Measurements from ENCODE around the gene CCDC142. TPM values are rescaled to one million over a fixed set of nuclear protein-coding genes. Genes with fewer than 3 reads are reported as not detected.

The CCDC142 gene
- total and polyA plus RNA-seq, 10 of the 15 experiments (the other 5 are each of a cell fraction or from before 2014, with no cell fraction given) = 0.93 to 16.9 (median 9.0) TPM

DNA sequence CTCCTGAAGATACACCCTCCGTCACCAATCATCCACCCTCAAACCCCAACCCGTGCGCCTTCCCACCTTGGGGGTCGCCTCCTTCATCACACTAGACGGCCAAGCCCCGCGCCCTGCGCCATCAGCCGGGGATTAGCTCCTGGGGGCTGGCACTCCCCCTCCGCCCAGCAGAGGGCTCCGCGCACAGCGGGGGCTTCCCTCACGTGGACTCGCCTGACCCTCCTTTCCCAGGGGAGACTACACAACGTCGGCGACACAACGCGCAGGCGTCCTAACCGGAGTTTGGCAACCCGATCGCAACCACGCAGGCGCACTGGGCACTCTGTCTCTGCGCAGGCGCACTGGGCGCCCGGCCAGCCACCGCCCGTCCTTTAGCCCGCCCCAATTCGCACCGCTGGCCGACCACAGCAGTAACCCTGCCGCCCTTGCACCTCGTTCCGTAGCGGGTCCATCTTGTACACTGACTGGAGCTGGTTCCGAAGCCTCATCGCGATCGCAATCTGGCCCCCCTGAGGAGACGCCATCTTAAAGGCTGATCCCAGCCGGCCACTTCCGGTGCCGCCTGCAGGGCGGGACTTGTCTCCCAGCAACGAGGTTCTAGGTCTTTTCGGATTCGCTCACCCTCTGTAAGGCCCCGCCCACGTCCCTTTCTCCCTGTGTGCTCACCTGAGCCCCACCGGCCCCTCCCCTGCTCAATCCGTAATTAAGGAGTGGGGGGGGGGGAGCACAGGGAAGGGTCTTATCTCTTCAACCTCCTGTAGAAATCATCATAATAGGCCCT lies 24.5 kb upstream of the CCDC142 start, which contains the start of gene PCGF1 (continued):
- TF ChIP-seq BRCA1 (IDR thresholded peaks at IDR 0.05; ENCODE audit: low read depth, low read length) = no peak
- TF ChIP-seq CHD2 (IDR thresholded peaks at IDR 0.05; ENCODE audit: borderline replicate concordance, low read depth, low read length) = no peak
- TF ChIP-seq KDM1A (IDR thresholded peaks at IDR 0.05; ENCODE audit: borderline replicate concordance) = no peak
- no peak for TF ChIP-seq CBFB (IDR thresholded peaks at IDR 0.05; ENCODE audit: low read depth)
- peak; percentile 56 for TF ChIP-seq SMC3 (IDR thresholded peaks at IDR 0.05; ENCODE audit: borderline replicate concordance, low read length)
- TF ChIP-seq MEF2A (IDR thresholded peaks at IDR 0.05; ENCODE audit: insufficient read depth, low read depth, low read length) = no peak
- TF ChIP-seq JUND (IDR thresholded peaks at IDR 0.05; ENCODE audit: low read depth, low read length) = 0 out of 2 replicates have a peak, but pooled peaks have one; percentile 9
- peak; percentile 38; the same call in 1 of the 2 replicates for TF ChIP-seq ZNF207 (IDR thresholded peaks at IDR 0.05; ENCODE audit: borderline replicate concordance)
- no peak; the same call in 1 of the 2 replicates for TF ChIP-seq STAT1 (conservative IDR thresholded peaks at IDR 0.05)
- TF ChIP-seq SIN3A (IDR thresholded peaks at IDR 0.05; ENCODE audit: low read depth, low read length) = no peak
- no peak for TF ChIP-seq ZNF384 (IDR thresholded peaks at IDR 0.05; ENCODE audit: borderline replicate concordance, low read depth, low read length)
- TF ChIP-seq NFYA (IDR thresholded peaks at IDR 0.05; ENCODE audit: borderline replicate concordance, low read depth, low read length) = no peak
- TF ChIP-seq, protein P1, sequence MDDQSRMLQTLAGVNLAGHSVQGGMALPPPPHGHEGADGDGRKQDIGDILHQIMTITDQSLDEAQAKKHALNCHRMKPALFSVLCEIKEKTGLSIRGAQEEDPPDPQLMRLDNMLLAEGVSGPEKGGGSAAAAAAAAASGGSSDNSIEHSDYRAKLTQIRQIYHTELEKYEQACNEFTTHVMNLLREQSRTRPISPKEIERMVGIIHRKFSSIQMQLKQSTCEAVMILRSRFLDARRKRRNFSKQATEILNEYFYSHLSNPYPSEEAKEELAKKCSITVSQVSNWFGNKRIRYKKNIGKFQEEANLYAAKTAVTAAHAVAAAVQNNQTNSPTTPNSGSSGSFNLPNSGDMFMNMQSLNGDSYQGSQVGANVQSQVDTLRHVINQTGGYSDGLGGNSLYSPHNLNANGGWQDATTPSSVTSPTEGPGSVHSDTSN (IDR thresholded peaks at IDR 0.05; ENCODE audit: insufficient replicate concordance, low read depth, low read length) = no peak
- TF ChIP-seq ZNF274 (IDR thresholded peaks at IDR 0.05; ENCODE audit: insufficient read depth, insufficient read length) = no peak
- peak; percentile 83; the same call in 1 of the 2 replicates for TF ChIP-seq ZBED1 (IDR thresholded peaks at IDR 0.05; ENCODE audit: borderline replicate concordance)
- no peak for TF ChIP-seq PAX8 (IDR thresholded peaks at IDR 0.05)
- TF ChIP-seq SREBF2 (IDR thresholded peaks at IDR 0.05; ENCODE audit: low read length) = no peak
- TF ChIP-seq NR2C2 (IDR thresholded peaks at IDR 0.05; ENCODE audit: borderline replicate concordance, control insufficient read depth, insufficient read length, low read depth) = no peak
- TF ChIP-seq EP300 (IDR thresholded peaks at IDR 0.05; ENCODE audit: borderline replicate concordance in 1 of 2, control insufficient read depth in 1 of 2, low read depth in 2 of 2, low read length in 2 of 2) = no peak; a peak in 1 of 4 replicates
- peak in 1 of 2 experiments; percentile 44; a peak in 1 of 3 replicates for TF ChIP-seq EGR1 (IDR thresholded peaks at IDR 0.05; ENCODE audit: borderline replicate concordance in 1 of 2, low read depth in 2 of 2, low read length in 2 of 2)
- no peak for TF ChIP-seq NFXL1 (IDR thresholded peaks at IDR 0.05; ENCODE audit: borderline replicate concordance)
- peak; percentile 91 for TF ChIP-seq TAF1 (IDR thresholded peaks at IDR 0.05; ENCODE audit: borderline replicate concordance, low read depth, low read length)
- peak; percentile 85 for TF ChIP-seq NR2F1 (conservative IDR thresholded peaks at IDR 0.05)
- peak; percentile 99 for TF ChIP-seq IKZF1 (conservative IDR thresholded peaks at IDR 0.05)
- peak; percentile 98 to 99 for TF ChIP-seq BHLHE40 (IDR thresholded peaks at IDR 0.05; ENCODE audit: borderline replicate concordance in 1 of 2, low read depth in 2 of 2, low read length in 1 of 2)
- TF ChIP-seq, protein P2, sequence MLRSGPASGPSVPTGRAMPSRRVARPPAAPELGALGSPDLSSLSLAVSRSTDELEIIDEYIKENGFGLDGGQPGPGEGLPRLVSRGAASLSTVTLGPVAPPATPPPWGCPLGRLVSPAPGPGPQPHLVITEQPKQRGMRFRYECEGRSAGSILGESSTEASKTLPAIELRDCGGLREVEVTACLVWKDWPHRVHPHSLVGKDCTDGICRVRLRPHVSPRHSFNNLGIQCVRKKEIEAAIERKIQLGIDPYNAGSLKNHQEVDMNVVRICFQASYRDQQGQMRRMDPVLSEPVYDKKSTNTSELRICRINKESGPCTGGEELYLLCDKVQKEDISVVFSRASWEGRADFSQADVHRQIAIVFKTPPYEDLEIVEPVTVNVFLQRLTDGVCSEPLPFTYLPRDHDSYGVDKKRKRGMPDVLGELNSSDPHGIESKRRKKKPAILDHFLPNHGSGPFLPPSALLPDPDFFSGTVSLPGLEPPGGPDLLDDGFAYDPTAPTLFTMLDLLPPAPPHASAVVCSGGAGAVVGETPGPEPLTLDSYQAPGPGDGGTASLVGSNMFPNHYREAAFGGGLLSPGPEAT (IDR thresholded peaks at IDR 0.05; ENCODE audit: low read depth) = 0 out of 2 replicates have a peak, but pooled peaks have one; percentile 48
- TF ChIP-seq TCF3 (IDR thresholded peaks at IDR 0.05; ENCODE audit: borderline replicate concordance, insufficient read depth, low read depth, low read length) = no peak
- peak; percentile 27 for TF ChIP-seq SMAD1 (IDR thresholded peaks at IDR 0.05; ENCODE audit: low read depth, partially characterized antibody)

All from GM12878 (cell line).